Measurements from ENCODE around the gene TP63.

TP63 gene

DNA sequence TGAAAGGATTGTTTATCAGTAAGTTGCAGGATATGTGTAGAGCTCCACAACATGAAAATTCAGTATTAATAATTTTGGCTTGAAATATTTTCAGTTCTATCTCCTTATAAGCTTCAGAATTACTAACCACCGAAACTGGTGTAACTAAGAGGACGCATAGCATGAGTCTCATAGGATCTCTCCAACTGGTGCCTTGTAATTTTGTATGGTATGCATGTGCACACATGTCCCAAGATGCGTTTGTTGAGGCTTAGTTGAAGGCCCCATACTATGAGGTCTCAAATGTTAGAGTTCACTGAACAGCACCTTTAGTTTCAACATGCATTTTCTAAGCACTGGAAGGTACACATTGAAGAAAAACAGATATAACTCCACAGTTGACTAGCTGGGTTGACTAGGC, 195.4 kb downstream of the TP63 start:
- DNase-seq: no peak

DNA sequence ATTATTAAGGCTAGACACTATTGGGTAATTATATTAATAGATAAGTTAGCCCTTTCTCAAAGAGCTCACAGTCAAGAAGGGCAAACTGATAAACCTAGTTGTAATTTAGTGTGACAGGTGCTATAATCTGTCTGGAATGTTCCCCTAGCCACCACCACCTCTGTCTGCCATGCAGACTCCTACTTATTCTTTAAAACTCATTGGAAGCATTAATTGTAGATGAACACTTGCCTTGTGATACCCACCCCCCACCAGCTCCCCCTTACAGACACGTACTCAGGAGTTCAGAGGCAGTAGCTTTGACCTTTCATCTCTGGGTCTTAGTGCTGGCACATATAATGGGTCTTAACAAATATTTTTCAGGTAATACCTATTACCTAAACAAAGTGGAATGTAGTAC, 195.9 kb downstream of the TP63 start:
- DNase-seq: no peak

DNA sequence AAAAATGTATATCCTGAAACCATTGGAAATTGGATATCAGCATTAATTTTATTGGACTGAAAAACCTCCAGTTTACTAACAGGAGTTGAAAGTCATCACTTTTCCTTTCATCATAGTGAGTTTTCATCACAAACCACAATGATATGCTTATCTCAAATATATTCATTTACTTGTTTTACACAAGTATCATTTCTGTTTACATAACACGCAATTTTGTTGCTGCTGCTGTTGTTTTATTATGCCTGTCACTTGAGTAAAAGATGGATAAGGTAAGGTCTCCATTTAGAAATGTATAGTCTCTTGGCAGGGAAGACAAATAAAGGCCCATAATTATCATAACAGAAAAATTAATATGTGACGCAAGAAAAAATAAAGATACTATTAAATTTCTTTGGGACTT, 199.2 kb downstream of the TP63 start:
- no peak for DNase-seq

- no peak for DNase-seq
Measured at GRCh38 chr3:189833266-189833665, 202.1 kb downstream of the TP63 start.

DNA sequence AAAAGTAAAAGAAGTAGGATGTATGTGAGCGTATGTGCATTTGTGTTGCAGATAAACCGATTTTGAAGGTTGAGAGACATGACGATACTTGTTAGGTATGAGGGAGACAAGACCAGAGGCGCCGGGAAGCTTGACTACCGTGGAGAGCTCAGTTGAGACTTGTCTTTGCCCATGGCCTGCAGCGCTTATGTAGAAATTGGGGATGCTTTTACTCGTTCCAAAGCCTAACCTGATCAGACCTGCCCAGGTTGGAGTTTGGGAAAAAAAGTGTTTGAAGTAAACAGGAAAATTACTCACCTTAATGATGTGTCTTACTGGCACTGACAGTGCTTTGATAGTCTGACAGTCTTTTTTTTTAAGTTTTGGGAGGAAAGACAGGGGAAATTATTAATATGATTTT, 202.8 kb downstream of the TP63 start:
- no peak for DNase-seq

GRCh38 chr3:189834462-189834861, 203.3 kb downstream of the TP63 start:
- DNase-seq: no peak

DNA sequence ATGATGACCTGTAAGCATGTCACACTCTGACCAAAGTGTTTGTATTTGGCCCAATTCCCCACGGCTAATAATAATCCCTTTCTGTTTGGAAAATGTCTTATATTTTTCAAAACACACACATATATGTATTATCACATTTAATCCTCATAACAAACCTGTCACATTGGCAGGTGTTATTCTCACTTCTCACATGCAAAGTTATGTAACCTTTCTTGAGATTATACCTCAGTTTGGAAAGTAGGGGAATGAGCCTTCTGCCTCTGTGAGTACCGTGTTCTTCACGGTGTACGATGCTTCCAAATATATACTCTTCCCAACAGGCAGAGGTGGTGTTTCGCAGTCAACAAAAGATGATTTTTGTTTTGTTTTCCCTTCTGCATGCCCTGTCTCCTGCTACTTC, 205.6 kb downstream of the TP63 start:
- DNase-seq: no peak

- no peak for DNase-seq
Measured at GRCh38 chr3:189838291-189838690, 207.1 kb downstream of the TP63 start.

- DNase-seq: peak; percentile 70
Measured at GRCh38 chr3:189839576-189839975, 208.4 kb downstream of the TP63 start.

DNA sequence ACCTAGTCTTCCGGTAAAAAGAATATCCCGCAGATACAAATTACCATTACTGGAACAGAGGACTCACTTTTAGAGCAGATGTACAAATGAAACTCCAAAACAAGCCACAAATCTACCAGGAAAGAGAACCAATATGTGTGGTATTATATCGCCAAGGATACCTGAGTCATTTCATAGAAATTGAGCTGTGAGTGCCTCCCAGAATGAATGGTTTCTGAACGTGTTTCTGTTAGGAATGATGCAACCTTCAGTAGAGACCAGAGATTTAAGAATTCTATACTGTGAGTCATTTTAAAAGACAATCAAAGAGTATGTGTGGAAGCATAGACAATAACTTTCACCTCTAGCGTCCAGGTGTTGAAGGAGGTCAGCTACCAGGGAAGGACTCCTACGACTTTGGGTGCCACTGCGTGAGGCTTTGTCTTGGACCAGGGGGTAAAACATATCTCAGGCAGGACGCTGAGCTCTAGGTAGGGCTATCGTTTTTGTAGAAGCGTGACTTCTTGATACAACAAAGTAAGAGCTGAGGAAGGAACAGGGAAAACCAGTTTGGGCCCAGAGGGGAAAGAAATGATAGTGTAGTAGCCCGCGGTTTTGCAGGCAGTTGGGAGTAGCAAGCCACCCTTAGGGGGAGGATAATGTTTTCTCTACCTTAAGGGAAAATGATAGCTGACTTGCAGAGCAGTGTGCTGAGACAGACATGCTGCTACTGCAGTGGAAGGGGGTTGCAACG, 210.4 kb downstream of the TP63 start:
- peak; percentile 91 for DNase-seq

DNA sequence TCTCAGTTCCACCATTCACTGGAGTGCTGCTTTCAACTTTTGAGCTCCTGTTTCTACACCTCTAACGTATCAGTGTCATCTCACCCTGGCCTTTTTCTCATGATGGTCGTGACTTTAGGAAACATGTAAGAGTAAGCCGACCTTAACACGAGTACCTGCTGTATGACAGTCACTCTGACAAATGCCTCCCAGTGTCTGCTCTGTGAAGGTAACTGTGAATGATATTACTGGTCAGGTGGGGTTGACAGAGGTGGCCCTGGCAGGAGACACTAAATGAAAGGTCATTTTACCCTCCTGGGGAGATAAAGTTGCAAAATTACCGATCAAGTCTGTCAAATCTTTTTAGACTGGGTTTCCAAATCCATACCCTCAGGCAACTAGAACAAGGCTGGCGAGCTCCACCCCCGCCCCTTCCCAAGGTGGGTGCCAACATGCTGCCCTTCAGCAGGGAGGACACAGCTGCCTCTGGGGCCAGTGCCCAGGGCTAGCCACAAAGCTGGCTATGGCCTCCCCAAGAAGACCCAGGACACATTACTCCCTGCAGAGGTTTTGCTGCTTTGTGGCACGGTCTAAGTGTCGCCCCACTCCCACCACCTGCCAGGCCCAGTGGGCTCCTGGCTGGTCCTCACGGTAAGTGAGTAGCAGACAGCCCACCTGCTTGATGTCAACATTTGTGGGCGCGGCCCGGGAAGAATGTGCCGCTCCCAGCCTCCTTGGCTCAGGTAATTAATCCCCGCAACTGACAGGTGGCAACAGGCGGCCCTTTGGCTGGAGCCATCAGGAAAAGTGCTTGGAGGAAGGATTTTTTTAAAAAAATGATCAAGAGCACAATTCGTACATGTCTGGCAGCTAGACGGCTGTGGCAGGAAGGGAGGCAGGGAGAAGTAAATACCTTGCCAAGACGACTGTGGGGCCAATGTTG, 211.8 kb downstream of the TP63 start:
- DNase-seq: no peak

DNA sequence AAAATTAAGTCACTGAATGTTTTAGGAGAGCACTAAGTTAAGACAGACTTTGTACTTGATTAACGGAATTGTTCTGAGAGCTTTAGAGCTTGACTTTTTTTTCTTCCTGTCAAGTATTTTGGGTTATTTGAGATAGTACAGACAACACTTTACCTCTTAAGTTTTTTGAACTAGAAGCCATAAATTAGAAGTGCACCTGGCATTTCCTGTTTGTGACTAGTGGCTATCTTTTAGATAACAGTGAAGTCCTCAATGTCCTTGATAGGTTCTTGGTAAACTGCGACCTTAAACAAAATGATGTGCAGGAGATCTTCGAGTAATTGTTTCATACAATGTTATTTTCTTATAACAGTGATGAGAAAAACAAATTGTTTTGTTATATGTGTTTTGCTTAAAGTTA, 213.9 kb downstream of the TP63 start:
- DNase-seq: no peak

DNA sequence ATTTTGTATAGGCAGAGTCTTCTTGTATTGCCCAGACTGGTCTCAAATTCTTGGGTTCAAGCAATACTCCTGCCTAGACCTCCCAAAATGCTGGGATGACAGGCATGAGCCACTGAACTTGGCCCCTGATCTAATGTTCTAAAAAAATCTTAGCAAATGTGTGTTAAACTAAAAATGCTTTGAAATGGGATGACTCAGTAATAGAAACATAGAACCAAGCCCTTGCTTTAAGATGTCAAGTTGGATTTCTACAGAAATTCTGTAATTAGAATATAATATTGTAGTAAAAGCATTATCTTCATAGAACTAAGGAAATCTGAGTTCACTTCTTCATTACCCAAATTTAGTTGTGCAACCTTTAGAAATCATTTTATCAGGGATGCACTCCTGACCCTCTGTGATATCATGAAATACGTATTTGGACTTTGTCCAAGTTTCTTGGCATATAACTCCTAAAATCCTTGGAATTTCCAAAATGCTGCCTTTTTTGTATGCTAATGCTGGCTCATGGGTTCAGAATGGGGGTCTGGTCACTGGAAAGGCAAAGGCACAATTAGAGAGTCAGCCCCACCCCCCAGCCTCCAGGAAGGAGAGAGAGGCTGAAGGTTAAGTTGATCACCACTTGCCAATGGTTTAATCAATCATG, 217.3 kb downstream of the TP63 start:
- peak; percentile 67 for DNase-seq

- DNase-seq: no peak
Measured at GRCh38 chr3:189849262-189849661, 218.1 kb downstream of the TP63 start.

- DNase-seq: no peak
Measured at GRCh38 chr3:189851682-189852081, 220.5 kb downstream of the TP63 start.

DNA sequence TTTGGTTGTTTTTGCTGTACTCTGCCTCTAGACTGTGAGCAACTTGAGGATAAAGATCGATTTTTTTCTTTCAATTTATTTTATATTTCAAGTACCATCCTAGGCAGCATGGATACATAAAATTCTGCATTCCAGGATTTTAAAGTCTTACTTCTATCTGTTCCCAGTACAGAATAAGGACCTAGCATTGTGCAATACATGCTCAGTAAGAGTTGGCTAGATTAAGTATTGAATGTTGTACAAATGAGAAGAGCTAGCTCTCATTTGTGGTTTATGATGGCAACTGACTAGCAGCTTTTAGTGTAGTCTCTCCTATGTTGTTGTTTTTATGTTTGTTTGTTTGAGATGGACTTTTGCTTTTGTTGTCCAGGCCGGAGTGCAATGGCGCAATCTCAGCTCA, 222.7 kb downstream of the TP63 start:
- DNase-seq: no peak

DNA sequence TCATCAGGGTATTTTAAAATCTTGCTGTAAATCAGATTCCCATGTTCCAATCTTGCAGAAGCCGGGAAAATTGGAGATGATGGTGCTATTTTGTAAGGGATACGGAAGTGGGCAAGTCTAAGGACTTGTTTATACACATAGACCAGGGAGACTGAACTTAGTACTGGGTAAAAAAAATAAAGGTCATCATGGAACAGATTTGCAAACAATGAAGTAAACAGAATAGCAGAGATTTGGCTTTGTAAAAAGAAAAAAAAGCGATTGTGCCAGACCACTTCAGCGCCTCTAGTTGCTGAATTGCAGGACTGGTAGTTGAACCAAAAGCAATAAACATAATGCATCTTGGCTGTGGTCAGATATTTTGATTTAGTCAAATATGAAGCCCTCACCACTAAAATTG, 229.1 kb downstream of the TP63 start:
- no peak for DNase-seq

DNA sequence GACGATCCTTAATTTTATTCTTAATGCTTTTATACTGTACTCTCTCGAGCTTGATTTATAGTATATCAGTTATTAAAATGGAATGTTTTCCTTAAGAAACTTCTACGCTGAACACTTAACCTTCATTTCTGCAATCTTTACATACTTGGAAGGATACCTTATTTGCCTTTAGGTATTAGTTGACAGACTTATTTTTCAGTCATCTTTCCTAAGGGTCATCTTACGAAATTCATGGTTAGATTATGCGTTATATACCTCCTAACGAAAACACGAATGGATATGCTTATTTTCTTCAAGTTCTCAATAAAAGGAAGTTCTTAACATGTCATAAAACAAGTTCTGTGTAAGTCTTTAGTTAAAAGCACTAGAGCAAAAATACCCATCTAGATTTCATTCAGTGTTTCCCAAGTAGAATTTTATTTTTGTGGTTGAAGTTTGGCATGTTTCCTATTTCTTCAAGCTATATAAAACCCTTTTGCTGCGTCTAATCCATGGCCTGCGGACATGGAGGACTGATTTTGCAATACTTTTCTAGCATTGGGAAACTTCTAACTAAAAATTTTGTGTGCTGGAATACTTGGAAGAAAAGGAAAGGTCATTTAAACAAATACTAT, 231.3 kb downstream of the TP63 start:
- peak; percentile 74 for DNase-seq

DNA sequence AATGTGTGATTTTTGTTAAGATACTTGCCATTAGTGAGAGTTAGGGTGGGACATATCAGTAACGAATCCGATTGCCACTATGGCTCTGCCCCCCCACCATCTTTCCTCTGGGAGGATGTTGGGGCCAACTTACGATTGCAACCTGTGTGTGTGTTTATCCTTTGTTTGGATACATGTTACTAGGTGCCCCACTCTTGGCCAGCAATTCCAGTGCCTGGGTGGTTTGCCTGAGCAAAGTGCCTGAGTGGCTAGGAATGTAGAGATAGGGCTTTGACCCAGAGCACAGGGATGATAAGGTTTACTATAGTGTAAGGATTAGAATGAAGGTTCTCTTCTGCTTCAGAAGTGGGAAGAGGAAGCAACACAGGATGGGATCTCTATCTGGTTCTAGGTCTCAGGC, 231.8 kb downstream of the TP63 start:
- DNase-seq: no peak

GRCh38 chr3:189868061-189868460, 236.9 kb downstream of the TP63 start:
- DNase-seq: no peak

DNA sequence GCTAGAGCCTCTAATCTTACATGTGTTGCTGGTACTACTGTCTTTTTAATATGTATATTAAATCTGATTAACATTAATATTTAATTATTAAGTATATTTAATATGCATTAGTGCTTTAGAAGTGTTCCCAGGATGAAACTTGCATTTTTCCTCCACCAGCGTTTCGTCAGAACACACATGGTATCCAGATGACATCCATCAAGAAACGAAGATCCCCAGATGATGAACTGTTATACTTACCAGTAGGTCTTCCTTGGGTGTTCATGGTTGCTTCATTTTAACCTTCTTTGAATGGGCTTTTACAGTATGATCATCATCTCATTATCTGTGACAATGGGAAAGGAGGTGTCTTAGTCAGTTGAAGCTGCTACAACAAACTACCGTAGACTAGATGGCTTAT, 238.0 kb downstream of the TP63 start:
- DNase-seq: no peak

- no peak for DNase-seq
Measured at GRCh38 chr3:189871418-189871817, 240.2 kb downstream of the TP63 start.

GRCh38 chr3:189883113-189883753, 252.0 kb downstream of the TP63 start:
- no peak for DNase-seq

Data from fibroblast of upper back skin (primary cell).